HG02885 (cell line): ENCODE data around the gene AUTS2.

Experiments used
- ATAC-seq: cut with Tn5 transposase; IDR thresholded peaks from one replicate; pipeline ENCODE4 v1.9.1; 2021; ENCODE audit warnings: mild to moderate bottlenecking; ENCODE audit not compliant: unreplicated experiment, poor library complexity

Gene AUTS2

DNA sequence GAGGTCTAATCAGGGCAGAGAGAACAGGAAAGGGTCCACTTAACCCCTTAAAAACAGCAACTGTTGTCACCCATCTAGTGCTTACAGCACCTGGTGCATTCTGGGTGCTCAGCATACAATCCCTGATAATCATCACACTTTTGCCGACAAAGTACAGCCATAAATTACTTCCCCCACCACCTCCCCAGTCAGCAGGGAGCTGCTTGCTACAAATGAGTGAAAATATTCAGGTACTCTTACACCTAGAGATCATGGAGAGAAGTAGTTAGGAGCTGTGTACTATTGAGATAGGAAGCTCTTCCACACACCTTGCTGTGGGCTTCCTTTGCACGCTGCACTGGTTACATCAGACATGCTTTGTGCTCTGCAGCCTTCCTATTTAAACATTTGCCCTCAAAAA is 810.2 kb downstream of the AUTS2 start:
- peak; percentile 40 for ATAC-seq

DNA sequence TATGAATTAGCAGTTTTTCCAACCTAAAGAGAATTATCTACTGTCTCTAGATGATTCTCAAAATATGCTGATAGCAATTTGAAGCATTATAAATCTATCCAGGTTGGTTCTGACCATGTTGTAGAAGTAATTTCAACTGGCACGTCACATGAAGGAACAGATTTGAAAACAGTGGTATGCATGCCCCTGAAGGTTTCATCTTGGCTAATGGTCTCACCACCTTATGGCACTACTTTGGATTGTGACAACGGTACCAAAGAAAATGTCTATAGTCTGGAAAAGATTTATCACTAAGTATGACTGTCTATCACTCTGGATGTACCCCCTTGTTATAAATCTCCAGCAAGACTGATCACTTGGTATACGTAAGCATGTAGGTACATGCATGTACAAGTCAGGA is 810.6 kb downstream of the AUTS2 start:
- no peak for ATAC-seq

DNA sequence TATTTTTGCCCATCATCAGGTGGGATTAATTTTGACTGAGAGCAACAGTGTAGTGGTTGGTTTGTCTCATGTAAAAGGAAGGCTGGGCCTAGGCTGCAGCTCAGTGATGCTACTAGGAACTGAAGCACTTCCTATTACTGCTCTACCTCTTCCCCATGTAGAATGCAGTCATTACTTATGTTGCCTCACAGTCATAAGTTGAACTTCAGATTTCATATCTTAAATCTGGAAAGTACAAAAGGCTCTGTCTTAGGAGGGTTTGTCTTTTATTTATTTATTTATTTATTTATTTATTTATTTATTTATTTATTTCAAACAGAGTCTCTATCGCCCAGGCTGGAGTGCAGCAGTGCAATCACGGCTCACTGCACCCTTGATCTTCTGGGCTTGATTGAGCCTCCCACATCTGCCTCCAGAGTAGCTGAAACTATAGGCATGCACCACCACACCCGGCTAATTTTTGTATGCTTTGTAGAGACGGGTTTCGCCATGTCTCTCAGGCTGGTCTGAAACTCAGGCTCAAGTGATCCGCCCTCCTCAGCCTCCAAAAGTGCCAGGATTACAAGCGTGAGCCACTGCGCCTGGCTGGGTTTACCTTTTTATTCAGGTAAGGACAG is 812.0 kb downstream of the AUTS2 start:
- peak; percentile 78 for ATAC-seq

DNA sequence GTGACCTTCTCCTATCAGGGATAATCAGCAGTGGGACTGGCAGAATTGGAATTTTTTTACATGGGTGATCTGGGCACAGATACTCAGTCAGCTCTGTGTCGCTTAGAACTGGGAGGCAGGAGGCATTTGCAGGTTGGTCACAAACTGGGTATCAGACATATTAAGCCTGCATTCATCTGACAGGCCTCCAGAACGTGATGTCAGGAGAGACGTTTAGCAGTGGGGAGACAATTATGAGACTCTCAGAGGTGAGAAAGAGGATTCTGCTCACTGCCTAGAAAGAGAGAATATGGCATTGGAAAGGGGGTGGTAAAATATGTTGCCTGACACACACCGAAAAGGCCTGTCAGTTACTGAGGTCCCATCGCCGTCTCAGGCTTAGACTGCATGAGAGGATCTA is 816.1 kb downstream of the AUTS2 start:
- ATAC-seq = no peak

DNA sequence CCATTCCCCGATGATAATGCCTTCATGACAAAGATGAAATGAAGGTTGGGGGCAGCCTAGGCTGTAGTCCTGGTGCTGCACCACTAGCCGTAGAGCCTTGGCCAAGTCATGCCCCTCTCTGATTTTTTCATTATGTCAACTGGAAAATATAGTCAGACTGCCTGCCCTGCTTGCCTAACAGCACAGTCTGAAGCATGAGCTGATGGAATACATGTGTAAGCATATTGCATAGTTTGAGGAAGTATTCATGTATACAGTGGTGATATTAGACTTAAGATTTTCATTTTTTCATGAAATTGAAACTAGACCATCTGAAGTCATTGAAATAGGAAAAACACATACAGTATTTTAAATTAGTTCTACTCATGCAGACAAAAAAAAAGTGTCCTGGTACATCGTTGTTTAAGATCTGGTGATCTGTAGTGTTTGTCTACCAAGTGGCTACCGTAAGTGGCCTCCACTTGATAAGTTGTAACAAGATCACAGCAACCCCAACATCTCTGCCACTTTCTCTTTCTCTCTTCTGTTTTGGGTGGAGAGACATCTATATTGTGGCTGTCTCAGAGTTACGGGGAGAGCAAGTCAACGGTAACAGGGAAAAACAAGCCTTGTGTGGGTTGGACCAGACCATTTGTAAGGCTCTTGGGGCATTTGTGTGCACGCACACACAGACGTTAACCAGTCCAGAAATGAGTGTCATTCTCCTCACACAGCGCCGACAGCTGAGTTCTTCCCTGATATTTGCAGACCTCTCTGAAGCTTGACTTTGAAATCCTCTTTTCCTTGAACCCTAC is 817.1 kb downstream of the AUTS2 start:
- ATAC-seq = peak; percentile 71

DNA sequence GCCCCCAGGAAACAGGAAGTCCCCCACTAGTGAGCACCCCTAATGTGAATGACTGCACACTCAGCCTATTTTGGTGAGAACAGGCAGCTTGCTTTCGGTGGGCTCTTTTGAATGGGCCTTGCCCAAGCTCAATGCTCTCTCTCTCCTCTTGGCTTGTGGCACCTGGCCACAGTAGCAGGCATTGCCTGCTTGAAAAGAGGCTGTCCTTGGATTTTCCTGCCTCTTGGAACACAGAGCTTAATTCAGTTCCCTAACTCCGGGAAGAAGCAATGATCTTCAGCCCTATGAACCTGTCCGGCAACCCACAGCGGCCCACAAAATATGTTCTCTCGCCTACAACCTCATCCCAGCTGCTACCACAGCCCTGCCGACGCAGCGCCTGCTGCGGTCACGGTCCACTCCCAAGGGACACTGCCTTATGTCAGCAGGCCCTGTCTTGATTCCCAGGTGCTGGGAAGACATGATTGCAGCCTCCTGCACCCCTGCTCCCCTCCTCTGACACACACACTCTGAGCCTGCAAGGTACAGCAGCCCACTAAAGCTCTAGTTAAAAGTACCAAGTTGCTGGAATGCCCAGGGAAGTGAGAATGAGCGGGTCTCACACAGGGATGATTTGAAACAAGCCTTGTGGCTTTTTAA is 818.2 kb downstream of the AUTS2 start:
- peak; percentile 54 for ATAC-seq

DNA sequence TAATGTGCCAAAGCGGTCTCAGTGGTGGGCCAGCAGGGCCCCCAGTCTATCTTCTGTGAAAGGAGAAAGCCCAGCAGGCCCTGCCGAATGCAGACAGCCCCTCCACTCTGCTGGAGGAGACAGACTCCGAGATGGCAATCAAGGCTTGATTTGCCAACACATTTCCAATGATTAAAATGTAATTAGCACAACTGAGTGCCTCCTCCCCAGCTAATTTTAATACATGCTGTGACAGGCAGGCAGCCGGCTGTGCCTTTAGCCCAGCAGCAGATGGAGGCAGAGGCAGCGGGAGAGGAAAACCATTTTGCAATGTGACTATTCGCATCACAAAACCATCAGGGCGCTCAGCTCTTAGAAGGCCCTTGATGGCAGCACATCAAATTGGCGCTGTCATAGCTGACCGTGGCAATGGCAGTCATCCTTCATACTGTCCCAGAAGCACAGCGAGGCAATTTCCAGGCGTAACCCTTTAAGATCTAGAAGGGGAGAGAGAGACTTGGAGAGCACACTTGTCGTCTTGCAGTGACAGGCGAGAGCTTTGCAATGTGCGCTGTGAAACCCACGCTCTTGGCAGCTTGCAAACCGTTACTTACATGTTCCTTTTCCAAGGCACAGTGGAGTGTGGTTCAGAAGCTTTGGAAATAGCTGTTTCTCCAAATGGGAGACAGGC is 818.8 kb downstream of the AUTS2 start:
- no peak for ATAC-seq

DNA sequence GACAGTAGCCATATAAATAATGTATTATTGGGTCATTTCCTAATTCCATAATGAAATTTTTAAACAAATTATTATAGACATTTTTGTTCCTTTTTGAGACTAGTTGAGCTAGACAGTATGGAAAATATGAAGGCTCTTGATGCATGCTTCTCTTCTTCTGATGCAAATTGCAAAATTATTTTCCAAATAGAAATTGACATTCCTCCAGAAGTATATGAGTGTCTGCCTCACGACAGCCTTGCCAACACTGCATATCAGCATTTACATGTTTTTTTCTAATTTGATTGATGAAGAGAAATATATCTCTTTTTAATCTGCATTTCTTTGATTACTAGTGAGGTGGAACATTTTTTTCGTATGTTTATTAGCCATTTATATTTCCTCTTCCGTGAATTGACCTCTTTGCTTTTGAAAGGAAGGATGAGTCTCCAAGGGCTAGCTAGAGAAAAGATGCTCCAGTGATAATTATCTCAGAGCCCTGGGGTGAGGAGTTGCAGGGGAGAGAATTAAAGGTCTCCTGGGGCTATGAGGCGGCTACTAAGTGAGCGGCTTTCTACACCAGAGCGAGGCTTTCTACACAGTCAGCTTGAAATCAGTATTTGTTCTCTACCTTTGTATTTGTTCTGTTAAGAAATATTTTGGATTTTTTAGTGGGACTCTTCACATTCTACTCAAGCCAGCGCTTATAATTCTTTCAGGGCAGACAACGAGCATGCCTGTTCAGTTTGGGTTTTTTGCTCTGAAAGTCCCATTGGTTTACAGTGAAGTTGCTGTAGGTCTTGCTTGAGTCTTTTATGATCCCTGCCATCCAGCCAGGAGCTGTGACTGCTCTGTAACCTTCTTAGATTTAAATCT is 821.5 kb downstream of the AUTS2 start:
- ATAC-seq = no peak

DNA sequence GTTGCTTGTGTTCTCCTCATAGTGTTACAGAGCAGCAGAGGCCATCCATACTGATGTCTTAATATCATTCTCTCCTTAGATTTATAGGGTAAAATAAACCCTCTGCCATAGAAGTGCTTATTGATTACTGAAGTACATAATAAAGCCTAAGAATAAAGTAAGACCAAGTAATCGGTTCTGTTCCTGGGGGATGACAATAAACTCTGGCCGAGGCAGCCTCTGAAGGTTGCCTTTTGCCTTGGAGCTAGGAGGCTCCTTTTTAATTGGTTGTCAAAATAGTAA is 822.0 kb downstream of the AUTS2 start:
- ATAC-seq = no peak

DNA sequence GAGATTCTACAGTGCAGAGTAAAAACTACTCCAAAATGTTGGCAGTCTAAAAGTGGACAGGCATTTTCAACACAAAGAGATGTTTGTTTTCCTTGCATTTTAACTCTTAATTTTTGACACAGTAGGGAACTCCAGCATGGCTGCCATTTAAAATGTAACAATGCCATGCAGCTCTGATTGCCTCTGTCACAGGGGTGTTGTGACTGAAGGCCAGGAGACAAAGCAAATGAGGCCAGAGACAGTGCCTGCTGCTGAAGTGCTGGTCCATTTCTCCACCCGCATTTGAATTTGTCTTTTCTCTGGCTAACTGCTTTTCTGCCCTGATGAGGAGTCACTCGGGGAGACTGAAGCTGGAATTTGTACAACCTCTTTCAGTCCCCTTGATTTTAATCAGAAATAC is 823.0 kb downstream of the AUTS2 start:
- ATAC-seq = no peak

DNA sequence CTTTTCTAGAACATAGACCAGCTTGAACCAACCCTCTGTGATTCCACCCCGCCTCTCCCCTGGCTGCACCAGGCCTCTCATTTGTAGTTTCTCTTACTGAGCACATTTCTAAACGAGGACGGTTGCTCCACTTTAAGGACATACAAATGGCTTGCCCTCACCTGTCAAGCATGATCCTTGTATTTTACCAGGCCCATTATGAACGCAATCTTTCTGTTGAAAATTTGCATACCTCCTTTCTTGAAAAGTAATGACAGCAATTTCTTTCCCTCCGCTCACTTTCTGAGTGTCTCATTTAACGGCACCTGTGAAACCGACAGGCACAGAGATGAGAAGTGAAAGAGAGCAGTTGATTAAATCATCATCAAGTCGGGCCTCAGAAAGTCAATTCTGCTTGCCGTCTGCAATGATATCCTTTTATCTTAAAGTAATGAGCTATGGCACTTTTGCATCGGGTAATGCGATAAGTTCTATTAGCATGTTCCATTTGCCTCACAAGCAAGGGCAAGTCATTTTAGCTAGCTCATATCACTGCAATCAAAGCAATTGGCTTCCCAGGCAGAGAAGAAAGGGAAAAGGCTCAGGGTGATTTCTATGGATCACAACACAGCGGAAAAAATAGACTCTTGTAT is 828.1 kb downstream of the AUTS2 start:
- ATAC-seq = peak; percentile 76

DNA sequence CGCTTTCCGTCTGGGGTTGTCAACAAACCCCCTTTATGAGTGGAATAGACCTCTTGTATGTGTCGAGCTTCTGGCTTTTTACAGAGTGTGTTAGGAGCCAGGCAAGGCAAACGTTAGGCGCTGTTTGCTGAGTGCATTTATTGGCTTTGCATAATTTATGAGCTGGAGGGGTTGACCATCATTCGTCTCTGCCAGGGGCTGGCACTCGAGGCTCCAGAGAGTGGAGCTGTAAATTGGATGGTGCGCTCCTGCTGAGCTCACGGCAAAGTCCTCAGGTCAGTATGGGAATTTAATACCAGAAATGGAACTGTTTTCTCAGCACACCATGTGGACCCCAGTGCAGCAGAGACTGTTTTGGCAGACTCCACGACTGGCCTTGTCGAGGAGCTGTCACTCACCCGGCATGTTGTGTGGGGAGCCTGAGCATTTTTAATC is 834.3 kb downstream of the AUTS2 start:
- ATAC-seq = no peak

DNA sequence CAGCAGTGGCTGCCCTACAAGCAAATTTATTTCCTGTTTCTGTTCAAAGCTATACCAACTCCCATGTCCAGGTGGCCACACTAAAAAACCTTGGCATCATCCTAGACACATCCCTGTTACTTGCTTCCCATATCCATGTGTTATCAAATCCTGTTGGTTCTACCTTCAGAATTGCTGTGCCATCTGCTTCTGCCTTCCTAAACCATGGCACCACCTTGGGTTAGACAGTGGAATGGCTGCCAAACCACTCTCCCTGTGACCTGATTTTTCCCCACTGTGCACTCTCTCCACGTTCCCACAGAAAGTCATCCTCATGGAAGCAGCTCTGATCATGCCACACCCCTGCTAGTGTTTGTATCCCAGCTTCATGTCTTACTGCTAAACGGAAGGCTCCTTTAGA is 836.1 kb downstream of the AUTS2 start:
- no peak for ATAC-seq

DNA sequence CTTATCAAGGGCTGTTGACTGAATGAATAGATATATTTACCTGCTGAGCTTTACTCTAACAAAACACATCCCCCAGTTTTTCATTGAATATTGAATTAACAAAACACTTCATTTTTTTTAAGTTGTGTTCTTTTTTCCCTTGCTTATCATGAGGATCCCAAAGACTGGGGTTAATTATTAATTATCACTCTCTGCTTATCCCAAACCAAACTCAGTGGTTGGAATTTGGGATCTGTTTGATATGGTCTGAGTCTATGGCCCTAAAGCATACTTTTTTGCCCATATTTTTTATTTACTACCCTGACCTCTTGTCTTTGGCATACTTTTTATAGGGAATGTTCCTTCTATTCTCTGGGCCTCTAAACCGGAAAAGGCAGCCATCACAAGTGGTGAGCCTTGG is 836.5 kb downstream of the AUTS2 start:
- no peak for ATAC-seq

DNA sequence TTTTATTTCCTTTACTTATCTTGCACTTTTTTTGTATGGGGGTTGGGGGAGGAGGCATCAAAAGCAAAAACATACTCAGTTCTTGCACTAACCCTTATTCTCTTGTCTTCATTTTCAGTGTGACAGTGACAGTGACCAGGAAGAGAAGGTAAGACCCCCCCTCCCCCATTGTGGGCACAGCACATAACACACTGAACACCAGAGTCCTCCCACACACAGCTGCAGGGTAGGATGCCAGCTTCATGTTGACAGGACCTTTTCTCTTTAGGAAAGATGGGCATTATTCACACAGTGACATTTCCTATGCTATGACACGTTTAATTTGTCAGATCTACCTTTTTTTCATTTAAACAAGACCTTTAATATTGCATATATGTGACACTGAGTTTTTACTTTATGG is 837.4 kb downstream of the AUTS2 start:
- no peak for ATAC-seq

DNA sequence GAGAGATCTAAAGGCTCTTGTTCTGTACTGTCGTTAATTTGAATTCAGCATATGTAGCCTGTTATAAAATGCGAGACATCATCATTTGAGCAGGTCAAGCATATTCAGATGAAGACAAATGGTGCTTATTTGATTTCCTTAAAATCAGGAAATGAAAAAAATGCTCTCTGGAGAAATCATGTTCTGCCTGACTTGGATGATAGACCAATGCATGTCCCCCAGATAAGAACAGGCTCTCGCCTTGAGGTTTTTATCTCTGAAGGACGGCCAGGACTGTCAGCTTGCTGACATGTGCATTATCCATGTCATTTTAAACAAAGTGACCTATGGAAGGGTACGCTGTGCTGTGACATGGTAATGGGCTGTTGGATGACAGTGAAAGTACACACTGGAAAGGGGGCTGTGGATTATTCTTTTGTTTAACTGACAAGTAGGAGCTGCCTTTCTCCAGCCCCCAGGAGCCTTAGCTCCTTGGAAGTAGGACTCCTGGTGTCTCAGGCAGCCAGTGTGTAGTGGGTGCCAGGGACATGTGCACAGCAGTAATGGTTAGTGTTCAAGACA is 838.6 kb downstream of the AUTS2 start:
- no peak for ATAC-seq

DNA sequence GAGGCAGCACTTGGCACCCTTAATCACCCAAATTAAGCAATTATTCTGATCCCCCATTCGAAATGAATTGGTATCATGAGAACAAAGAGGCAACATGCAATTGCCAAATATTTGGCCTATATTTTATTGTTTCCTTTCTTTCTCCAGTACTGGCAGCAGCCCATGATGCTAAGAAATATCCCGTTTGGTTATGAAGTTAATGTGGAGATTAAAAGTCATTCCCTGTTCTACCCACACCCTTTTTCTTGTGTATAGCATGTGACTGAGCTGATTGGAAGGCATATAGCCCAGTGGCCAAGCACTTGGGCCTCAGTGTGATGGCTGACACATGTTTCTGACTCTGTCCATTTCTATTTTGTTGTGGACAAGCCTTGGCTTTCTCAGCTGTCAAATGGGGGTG is 841.4 kb downstream of the AUTS2 start:
- no peak for ATAC-seq

DNA sequence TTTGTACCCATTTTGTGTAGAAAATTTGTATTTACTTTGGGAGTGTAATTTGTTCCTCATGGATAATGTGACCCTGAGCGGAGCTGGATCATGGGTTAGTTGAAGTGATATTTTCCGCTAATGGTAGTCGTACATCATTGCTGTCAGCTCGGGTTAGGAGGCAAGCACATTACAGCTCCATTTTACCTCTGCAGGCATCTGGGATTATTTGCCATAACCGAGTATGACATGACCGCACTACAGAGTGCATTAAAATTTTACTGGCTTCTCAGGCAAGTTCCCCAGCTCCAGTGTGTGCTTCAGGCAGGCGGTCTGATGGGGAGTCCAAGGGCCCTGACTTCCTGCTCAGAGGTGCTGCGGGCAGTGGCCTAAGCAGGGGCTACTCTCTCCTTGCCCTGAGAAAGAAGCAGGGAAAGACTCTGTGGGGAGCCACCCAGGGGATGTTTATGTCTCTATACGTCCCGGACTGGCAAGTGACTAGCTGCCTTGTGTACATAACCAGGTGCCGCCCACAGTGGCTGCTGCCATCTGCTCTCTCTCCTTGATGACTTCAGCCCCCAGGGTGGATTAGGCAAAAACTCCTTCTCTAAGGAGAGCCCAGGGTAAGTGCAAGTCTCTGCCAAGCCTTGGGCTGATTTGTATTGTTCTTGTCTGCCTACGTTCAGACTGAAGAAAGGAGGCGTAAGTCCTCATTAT is 848.3 kb downstream of the AUTS2 start:
- no peak for ATAC-seq

DNA sequence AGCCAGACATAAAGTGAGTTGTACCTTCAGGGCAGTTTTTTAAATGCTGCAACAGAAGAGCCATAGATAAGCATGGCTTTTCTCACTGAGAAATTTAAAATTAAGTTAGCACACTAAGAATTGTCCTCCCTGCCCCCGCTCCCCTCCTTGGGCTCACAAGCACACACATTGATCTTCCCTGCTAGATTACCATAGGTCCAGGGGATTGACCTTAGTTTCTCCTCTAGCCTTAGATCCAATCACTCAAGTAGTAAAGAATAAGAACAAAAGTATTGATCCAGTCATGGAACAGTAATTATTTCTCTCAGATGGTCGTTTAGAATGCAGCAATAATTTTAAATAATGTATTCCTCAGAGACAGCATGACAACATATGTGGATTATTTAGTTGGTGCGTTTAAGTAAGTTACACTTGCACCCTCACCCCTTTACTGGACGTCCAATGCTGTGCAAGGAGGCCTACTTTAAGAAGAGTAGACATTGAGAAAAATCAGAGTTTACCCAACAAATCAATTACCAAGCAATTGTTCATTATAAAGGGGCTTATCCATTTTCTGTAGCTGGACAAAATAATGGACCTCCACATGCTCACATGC is 850.1 kb downstream of the AUTS2 start:
- ATAC-seq = no peak
